ENCODE measurements around the gene FHOD3.
"Not testable (repeated sequence)": the region's sequence is repeated elsewhere in the genome, so short reads cannot be mapped to it uniquely, and the experiment has no call there.

FHOD3 gene

GRCh38 chr18:36354989-36355388 lies 57.5 kb downstream of the FHOD3 start:
- in situ Hi-C loops (cut with MboI; ENCODE audit: low pct_unique_long_range_greater_than_20kb, low sequenced_read_pairs, unreplicated experiment) = no loop called here
- no peak for DNase-seq (ENCODE audit: low spot score)
- TF ChIP-seq CTCF (IDR thresholded peaks at IDR 0.05; ENCODE audit: extremely low read depth, insufficient read depth, missing control alignments) = no peak

GRCh38 chr18:36355511-36355910 lies 58.0 kb downstream of the FHOD3 start:
- DNase-seq (ENCODE audit: low spot score) = no peak
- in situ Hi-C loops (cut with MboI; ENCODE audit: low pct_unique_long_range_greater_than_20kb, low sequenced_read_pairs, unreplicated experiment) = no loop called here
- no peak for TF ChIP-seq CTCF (IDR thresholded peaks at IDR 0.05; ENCODE audit: extremely low read depth, insufficient read depth, missing control alignments)

GRCh38 chr18:36356741-36357140 lies 59.2 kb downstream of the FHOD3 start:
- DNase-seq (ENCODE audit: low spot score); in situ Hi-C loops (cut with MboI; ENCODE audit: low pct_unique_long_range_greater_than_20kb, low sequenced_read_pairs, unreplicated experiment): not testable (repeated sequence)

- in situ Hi-C loops (cut with MboI; ENCODE audit: low pct_unique_long_range_greater_than_20kb, low sequenced_read_pairs, unreplicated experiment) = no loop called here
- no peak for TF ChIP-seq CTCF (IDR thresholded peaks at IDR 0.05; ENCODE audit: extremely low read depth, insufficient read depth, missing control alignments)
- no peak for DNase-seq (ENCODE audit: low spot score)
These were observed 60.6 kb downstream of the FHOD3 start for GRCh38 chr18:36358141-36358540.

- no peak for TF ChIP-seq CTCF (IDR thresholded peaks at IDR 0.05; ENCODE audit: extremely low read depth, insufficient read depth, missing control alignments)
- in situ Hi-C loops (cut with MboI; ENCODE audit: low pct_unique_long_range_greater_than_20kb, low sequenced_read_pairs, unreplicated experiment) = no loop called here
- DNase-seq (ENCODE audit: low spot score) = no peak
These were observed 62.9 kb downstream of the FHOD3 start for GRCh38 chr18:36360256-36360909.

GRCh38 chr18:36364911-36365624 lies 67.6 kb downstream of the FHOD3 start:
- no peak for TF ChIP-seq CTCF (IDR thresholded peaks at IDR 0.05; ENCODE audit: extremely low read depth, insufficient read depth, missing control alignments)
- in situ Hi-C loops (cut with MboI; ENCODE audit: low pct_unique_long_range_greater_than_20kb, low sequenced_read_pairs, unreplicated experiment) = no loop called here
- DNase-seq (ENCODE audit: low spot score) = no peak
